A673 (cell line): Measurements from ENCODE around the gene EPHB3. TPM values are rescaled to one million over a fixed set of nuclear protein-coding genes. Genes with fewer than 3 reads are reported as not detected.

Experiments used
- BruUV-seq: library from RNA; stranded (reverse); fragments of 400-500 nt; replicated peaks from 2 replicates; lab custom pipeline; 2021; lab: Mats Ljungman, UMichigan
- CTCF ChIA-PET: fragments of 300-600 bp; sonication (Branson Sonifier 250); formaldehyde crosslinking; loops from one replicate; lab custom pipeline; 2022; ENCODE audit warnings: antibody characterized with exemption; lab: Charles Lee
- POLR2A ChIA-PET: fragments of 300-600 bp; sonication (Branson Sonifier 250); formaldehyde crosslinking; loops from one replicate; lab custom pipeline; 2022; ENCODE audit warnings: antibody characterized with exemption; ENCODE audit not compliant: low non-redundant PET; lab: Charles Lee
- DNase-seq: peaks from one replicate; pipeline ENCODE4 v3.0.0-alpha.2; 2015; ENCODE audit warnings: low spot score
- H3K27ac ChIP-seq: fragments of 200-600 bp; sonication (generic); 2 replicates; pipeline ENCODE4 v1.5.1; 2016; ENCODE audit warnings: mixed run types, low read depth, mild to moderate bottlenecking, mixed read lengths, antibody characterized with exemption, low read length; ENCODE audit not compliant: poor library complexity, severe bottlenecking
- H3K27me3 ChIP-seq: fragments of 200-600 bp; sonication (generic); replicated peaks from 2 replicates; pipeline ENCODE4 v1.6.1; 2017; ENCODE audit warnings: mixed run types, low read depth, mild to moderate bottlenecking, mixed read lengths, antibody characterized with exemption, low read length; ENCODE audit not compliant: insufficient read depth, poor library complexity
- H3K36me3 ChIP-seq: fragments of 200-600 bp; sonication (generic); 2 replicates; pipeline ENCODE4 v1.6.1; 2016; ENCODE audit warnings: mixed run types, mild to moderate bottlenecking, mixed read lengths, antibody characterized with exemption, low read length; ENCODE audit not compliant: insufficient read depth, poor library complexity, severe bottlenecking
- H3K4me1 ChIP-seq: fragments of 200-600 bp; sonication (generic); 2 replicates; pipeline ENCODE4 v1.6.1; 2017; ENCODE audit warnings: mixed run types, mild to moderate bottlenecking, mixed read lengths, antibody characterized with exemption, low read length; ENCODE audit not compliant: insufficient read depth, poor library complexity, severe bottlenecking
- H3K4me3 ChIP-seq: fragments of 200-600 bp; sonication (generic); 2 replicates; pipeline ENCODE4 v1.5.1; 2016; ENCODE audit warnings: low read depth, mixed run types, mild to moderate bottlenecking, mixed read lengths, low read length; ENCODE audit not compliant: poor library complexity, severe bottlenecking
- H3K9me3 ChIP-seq: fragments of 200-600 bp; sonication (generic); 2 replicates; pipeline ENCODE4 v1.6.1; 2016; ENCODE audit warnings: mixed run types, low read depth, mild to moderate bottlenecking, mixed read lengths, antibody characterized with exemption, low read length; ENCODE audit not compliant: poor library complexity, severe bottlenecking
- CTCF ChIP-seq: fragments of 300-800, 200-600 bp; sonication (generic); conservative IDR thresholded peaks from 2 replicates; pipeline ENCODE4 v1.5.1; 2017; ENCODE audit warnings: low read depth, mild to moderate bottlenecking, antibody characterized with exemption, low read length, moderate library complexity, mixed read lengths
- EZH2 ChIP-seq: fragments of 200-600 bp; sonication (generic); IDR thresholded peaks from 2 replicates; pipeline ENCODE4 v1.6.1; 2017; ENCODE audit warnings: borderline replicate concordance, low read depth, mild to moderate bottlenecking, mixed read lengths, antibody characterized with exemption, low read length; ENCODE audit not compliant: poor library complexity, severe bottlenecking
- intact Hi-C: fragments of 100-400 bp; cut with micrococcal nuclease; formaldehyde crosslinking; loops from one replicate; pipeline ENCODE4 v1.10.0; 2022; ENCODE audit not compliant: unreplicated experiment
- total RNA-seq: library from RNA; stranded (reverse); gene quantifications from 2 replicates; pipeline ENCODE4 v1.2.3, GENCODE V29; 2021

The EPHB3 gene
- total RNA-seq, 1 experiment from 2014 or later = 15.6 TPM

DNA sequence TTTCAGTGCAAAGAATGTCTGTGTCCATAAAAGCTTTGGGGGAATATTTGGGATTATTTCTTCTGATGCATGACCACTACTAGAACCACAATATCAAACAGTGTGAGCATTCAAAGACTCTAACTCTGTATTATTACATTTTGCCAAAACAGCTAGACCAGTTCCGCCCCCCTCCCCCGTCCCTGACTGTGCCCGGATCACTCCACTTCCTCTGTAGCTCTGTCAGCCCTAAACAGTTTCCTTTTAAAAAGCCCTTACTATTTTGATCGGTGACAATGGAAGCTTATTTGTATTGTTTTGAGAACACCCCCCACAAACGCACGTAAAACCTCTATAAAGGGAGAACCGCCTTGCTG, 36.6 kb upstream of the EPHB3 start:
- no peak overlapping the region for H3K27ac ChIP-seq

GRCh38 chr3:184525337-184526087, 36.1 kb upstream of the EPHB3 start:
- DNase-seq = no peak

More for the DNA sequence above, 36.6 kb upstream of the EPHB3 start:
- no peaks in the 10 kb centered on the region for H3K36me3 ChIP-seq
- peaks cover 78% of the 10 kb centered on the region for H3K27me3 ChIP-seq
- DNase-seq = no peak
- H3K4me3 ChIP-seq = peak overlapping the region; percentile 47
- CTCF ChIA-PET = interaction anchor here (0.6 to 1.2 kb wide), 3 partner anchors 11 to 66 kb away, joined by 4 to 17 read pairs (median 10); no protein-coding TSS in a partner anchor
- H3K4me1 ChIP-seq = peaks cover 10% of the 10 kb centered on the region
- no peaks in the 10 kb centered on the region for H3K9me3 ChIP-seq
- POLR2A ChIA-PET = no interaction called here
- TF ChIP-seq EZH2 = no peak
- intact Hi-C loops = no loop called here
- BruUV-seq = no TSS peak

DNA sequence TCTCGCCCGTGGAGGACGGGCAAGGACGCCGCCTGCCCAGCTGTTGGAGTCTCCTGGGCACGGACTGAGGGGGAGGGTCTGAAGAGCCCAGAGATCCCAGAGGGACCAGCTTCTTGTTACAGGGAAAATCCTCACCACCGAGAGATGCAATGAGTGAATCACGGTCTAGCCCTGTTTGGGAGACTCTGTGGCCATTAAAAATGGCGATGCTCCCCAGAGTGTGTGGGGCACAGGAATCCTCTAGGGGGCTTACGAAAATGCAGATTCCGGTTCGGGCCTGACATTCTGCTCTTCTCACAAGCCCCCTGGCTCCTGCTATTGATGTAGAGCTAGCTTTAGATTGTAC, 35.5 kb upstream of the EPHB3 start:
- ChIA-PET POLR2A (no interaction called here), CTCF (no interaction called here)
- no TSS peak for BruUV-seq
- Histone ChIP-seq H3K4me1 (peaks cover 10% of the 10 kb centered on the region), H3K27me3 (peaks cover 86% of the 10 kb centered on the region), H3K4me3 (peak overlapping the region; percentile 47), H3K36me3 (no peaks in the 10 kb centered on the region), H3K9me3 (no peaks in the 10 kb centered on the region), H3K27ac (no peak overlapping the region)
- intact Hi-C loops = no loop called here
- no peak for DNase-seq
- TF ChIP-seq EZH2 (no peak), CTCF (no peak)

More at GRCh38 chr3:184525337-184526087, 36.1 kb upstream of the EPHB3 start:
- intact Hi-C loops = no loop called here
- H3K36me3 ChIP-seq = no peaks in the 10 kb centered on the region
- H3K4me1 ChIP-seq = peaks cover 10% of the 10 kb centered on the region
- ChIA-PET POLR2A (no interaction called here), CTCF (interaction anchor here (0.6 to 1.2 kb wide), 3 partner anchors 12 to 66 kb away, joined by 4 to 17 read pairs (median 10); no protein-coding TSS in a partner anchor)
- H3K9me3 ChIP-seq = no peaks in the 10 kb centered on the region
- no TSS peak for BruUV-seq
- peaks cover 81% of the 10 kb centered on the region for H3K27me3 ChIP-seq
- H3K4me3 ChIP-seq = peak overlapping the region; percentile 47
- no peak overlapping the region for H3K27ac ChIP-seq
- no peak for TF ChIP-seq CTCF
- peak; percentile 95 for TF ChIP-seq EZH2
